G401 (cell line): ENCODE data around the gene PTPRH. TPM values are rescaled to one million over a fixed set of nuclear protein-coding genes. Genes with fewer than 3 reads are reported as not detected.

Source experiments
- DNase-seq: peaks from one replicate; pipeline ENCODE4 v3.0.0-alpha.2; 2015; ENCODE audit warnings: low spot score
- in situ Hi-C: cut with HindIII; loops from 2 replicates; pipeline ENCODE4 v1.10.0; 2016; ENCODE audit warnings: low sequenced_read_pairs, mixed read lengths
- total RNA-seq: library from RNA; depleted of rRNA; stranded (reverse); fragments of >200 nt; shearing (Covaris generic); gene quantifications from 2 replicates; pipeline ENCODE4 v1.2.3, GENCODE V29; 2014

PTPRH gene
- total RNA-seq, 1 experiment from 2014 or later: 20.7 TPM

GRCh38 chr19:55248166-55248675 is 38.9 kb upstream of the PTPRH start:
- in situ Hi-C loops: no loop called here
- no peak for DNase-seq

- DNase-seq: no peak
- in situ Hi-C loops: no loop called here
These were observed 38.4 kb upstream of the PTPRH start for GRCh38 chr19:55247621-55248099.

- DNase-seq: no peak
- in situ Hi-C loops: no loop called here
These were observed 37.5 kb upstream of the PTPRH start for GRCh38 chr19:55246462-55247451.

GRCh38 chr19:55245236-55245904 is 36.1 kb upstream of the PTPRH start:
- no peak for DNase-seq
- in situ Hi-C loops: no loop called here

GRCh38 chr19:55244004-55244680 is 34.8 kb upstream of the PTPRH start:
- no peak for DNase-seq
- in situ Hi-C loops: no loop called here

- no peak for DNase-seq
- in situ Hi-C loops: no loop called here
These were observed 33.2 kb upstream of the PTPRH start for GRCh38 chr19:55242517-55242916.

- in situ Hi-C loops: no loop called here
- DNase-seq: no peak
These were observed 32.7 kb upstream of the PTPRH start for GRCh38 chr19:55241935-55242464.

GRCh38 chr19:55241143-55241934 is 32.0 kb upstream of the PTPRH start:
- DNase-seq: no peak
- in situ Hi-C loops: no loop called here

- no peak for DNase-seq
- in situ Hi-C loops: no loop called here
These were observed 31.4 kb upstream of the PTPRH start for GRCh38 chr19:55240713-55241020.

- in situ Hi-C loops: no loop called here
- no peak for DNase-seq
These were observed 29.7 kb upstream of the PTPRH start for GRCh38 chr19:55239004-55239403.

GRCh38 chr19:55238030-55238429 is 28.7 kb upstream of the PTPRH start:
- in situ Hi-C loops: no loop called here
- no peak for DNase-seq

- in situ Hi-C loops: no loop called here
- DNase-seq: no peak
These were observed 23.7 kb upstream of the PTPRH start for GRCh38 chr19:55232986-55233385.

- DNase-seq: no peak
- in situ Hi-C loops: no loop called here
These were observed 22.9 kb upstream of the PTPRH start for GRCh38 chr19:55232286-55232602.

- DNase-seq: no peak
- in situ Hi-C loops: no loop called here
These were observed 22.3 kb upstream of the PTPRH start for GRCh38 chr19:55231391-55232285.

GRCh38 chr19:55230780-55231179 is 21.5 kb upstream of the PTPRH start:
- in situ Hi-C loops: no loop called here
- DNase-seq: no peak

GRCh38 chr19:55230329-55230728 is 21.0 kb upstream of the PTPRH start:
- in situ Hi-C loops: no loop called here
- no peak for DNase-seq

GRCh38 chr19:55229789-55230182 is 20.5 kb upstream of the PTPRH start:
- no peak for DNase-seq
- in situ Hi-C loops: no loop called here
